HCT116 (cell line): ENCODE results near the gene PRCD. TPM values are rescaled to one million over a fixed set of nuclear protein-coding genes. Genes with fewer than 3 reads are reported as not detected.
"Not testable (repeated sequence)": the region's sequence is repeated elsewhere in the genome, so short reads cannot be mapped to it uniquely, and the experiment has no call there.

ENCODE experiments used
- ATAC-seq: fragments of 200-7000 bp; cut with Tn5 transposase; 2 replicates; pipeline ENCODE4 v1.9.1; 2020; ENCODE audit warnings: mild to moderate bottlenecking, moderate library complexity
- BruUV-seq: library from RNA; stranded (reverse); fragments of 400-500 nt; replicated peaks from 2 replicates; lab custom pipeline; 2021; lab: Mats Ljungman, UMichigan
- CTCF ChIA-PET: fragments of 300-600 bp; sonication (Branson Sonifier 250); formaldehyde crosslinking; loops from one replicate; lab custom pipeline; 2021; ENCODE audit warnings: antibody characterized with exemption; lab: Charles Lee
- POLR2A ChIA-PET: fragments of 300-600, 350-600 bp; sonication (Branson Sonifier 250); formaldehyde crosslinking; loops from one replicate; lab custom pipeline; 2021; ENCODE audit warnings: antibody characterized with exemption; lab: Charles Lee
- RAD21 ChIA-PET, 2 experiments: fragments of 300-600 bp; sonication (Branson Sonifier 250); formaldehyde crosslinking; loops; one replicate each; lab custom pipeline; 2023; ENCODE audit warnings: low total read pairs in 2 of 2; ENCODE audit not compliant: uncharacterized antibody in 2 of 2, unreplicated experiment in 2 of 2, low non-redundant PET in 1 of 2; lab: Charles Lee
- DNase-seq: peaks from one replicate; pipeline ENCODE4 v3.0.0-alpha.2; 2010; ENCODE audit warnings: low read depth, low spot score
- H2AFZ ChIP-seq: fragments of 200-600 bp; shearing (Covaris generic), sonication (generic); 2 replicates; pipeline ENCODE4 v1.6.1; 2017; ENCODE audit warnings: low read depth, mixed run types, mixed read lengths, antibody characterized with exemption, low read length; ENCODE audit not compliant: poor library complexity, severe bottlenecking
- H3K27ac ChIP-seq: 2 replicates; pipeline ENCODE4 v1.5.1; 2012; ENCODE audit warnings: low read depth, low read length
- H3K27me3 ChIP-seq: fragments of 200-600 bp; sonication (generic); 2 replicates; pipeline ENCODE4 v1.6.1; 2016; ENCODE audit warnings: mixed run types, low read length, mixed read lengths; ENCODE audit not compliant: insufficient read depth
- H3K36me3 ChIP-seq, 2 experiments: fragments of 200-500 bp in 1 of 2; fragments of 200-600 bp in 1 of 2; sonication (Bioruptor generic) in 1 of 2; sonication (generic) in 1 of 2; 2 replicates each; pipeline versions ENCODE4 v1.5.1 to v1.6.1; 2014 to 2016; ENCODE audit warnings: low read length in 2 of 2, inconsistent platforms in 1 of 2, mixed read lengths in 1 of 2, mixed run types in 1 of 2; ENCODE audit not compliant: insufficient read depth in 2 of 2, control insufficient read depth in 1 of 2
- H3K4me1 ChIP-seq, 2 experiments: fragments of 200-600 bp in 1 of 2; sonication (generic) in 1 of 2; 2 replicates each; pipeline versions ENCODE4 v1.5.1 to v1.6.1; 2012 to 2017; ENCODE audit warnings: low read length in 2 of 2, inconsistent platforms in 1 of 2, mild to moderate bottlenecking in 1 of 2, mixed read lengths in 1 of 2, mixed run types in 1 of 2, moderate library complexity in 1 of 2; ENCODE audit not compliant: insufficient read depth in 2 of 2, control insufficient read depth in 1 of 2
- H3K4me2 ChIP-seq: fragments of 200-600 bp; sonication (generic); 2 replicates; pipeline ENCODE4 v1.6.1; 2017; ENCODE audit warnings: mixed run types, low read length, mixed read lengths
- H3K4me3 ChIP-seq, 2 experiments: fragments of 200-600 bp in 1 of 2; sonication (generic) in 1 of 2; replicated peaks in 1 of 2; 2 replicates each; pipeline ENCODE4 v1.5.1; 2011 to 2016; ENCODE audit warnings: low read length in 2 of 2, control low read depth in 1 of 2, low read depth in 1 of 2, mild to moderate bottlenecking in 1 of 2, mixed read lengths in 1 of 2, mixed run types in 1 of 2
- H3K79me2 ChIP-seq: fragments of 200-600 bp; sonication (generic); 2 replicates; pipeline ENCODE4 v1.6.1; 2017; ENCODE audit warnings: mild to moderate bottlenecking, mixed run types, low read length, moderate library complexity, mixed read lengths; ENCODE audit not compliant: insufficient read depth
- H3K9ac ChIP-seq: fragments of 200-600 bp; sonication (generic); 2 replicates; pipeline ENCODE4 v1.6.1; 2016; ENCODE audit warnings: low read length, mixed read lengths
- H3K9me2 ChIP-seq: fragments of 200-600 bp; sonication (generic), shearing (Covaris generic); 2 replicates; pipeline ENCODE4 v1.6.1; 2017; ENCODE audit warnings: mixed run types, mild to moderate bottlenecking, moderate library complexity; ENCODE audit not compliant: insufficient read depth
- H3K9me3 ChIP-seq, 2 experiments: fragments of 200-500 bp in 1 of 2; fragments of 200-600 bp in 1 of 2; sonication (Bioruptor generic) in 1 of 2; sonication (generic) in 1 of 2; 2 replicates each; pipeline ENCODE4 v1.6.1; 2014 to 2017; ENCODE audit warnings: low read length in 2 of 2, mixed read lengths in 2 of 2, inconsistent platforms in 1 of 2, low read depth in 1 of 2, mild to moderate bottlenecking in 1 of 2, mixed run types in 1 of 2, moderate library complexity in 1 of 2; ENCODE audit not compliant: control insufficient read depth in 1 of 2, insufficient read depth in 1 of 2
- H4K20me1 ChIP-seq: fragments of 200-600 bp; sonication (generic), shearing (Covaris generic); 2 replicates; pipeline ENCODE4 v1.6.1; 2017; ENCODE audit warnings: mixed run types, mild to moderate bottlenecking, moderate library complexity; ENCODE audit not compliant: insufficient read depth
- RAD21 ChIP-seq: IDR thresholded peaks from 2 replicates; pipeline ENCODE4 v1.6.1; 2012; ENCODE audit warnings: low read depth, mild to moderate bottlenecking
- REST ChIP-seq: IDR thresholded peaks from 2 replicates; pipeline ENCODE4 v1.6.1; 2012; ENCODE audit warnings: low read depth
- SIN3A ChIP-seq: IDR thresholded peaks from 2 replicates; pipeline ENCODE4 v1.6.1; 2012; ENCODE audit warnings: low read depth
- TCF7L2 ChIP-seq: IDR thresholded peaks from 2 replicates; pipeline ENCODE4 v1.7.0; 2011; ENCODE audit warnings: borderline replicate concordance, inconsistent platforms; ENCODE audit not compliant: insufficient read depth, insufficient read length; ENCODE audit errors: extremely low read depth
- intact Hi-C: fragments of 100-400 bp; cut with micrococcal nuclease; formaldehyde crosslinking; loops from 2 replicates; pipeline ENCODE4 v1.10.0; 2022
- total RNA-seq: library from RNA; stranded (reverse); gene quantifications from one replicate; pipeline ENCODE4 v1.2.1, GENCODE V29; 2021; ENCODE audit not compliant: unreplicated experiment
- TF ChIP-seq, protein P1 (sequence below): IDR thresholded peaks from 2 replicates; pipeline ENCODE4 v1.6.1; 2011; ENCODE audit warnings: mild to moderate bottlenecking, low read length, moderate library complexity; ENCODE audit not compliant: insufficient replicate concordance; ENCODE audit errors: extremely low read depth
- TF ChIP-seq, protein P2 (sequence below), 3 experiments: fragments of 200-600 bp in 1 of 3; sonication (generic) in 1 of 3; IDR thresholded peaks in 2 of 3; conservative IDR thresholded peaks in 1 of 3; 2 replicates each; pipeline ENCODE4 v1.5.1; 2012 to 2017; ENCODE audit warnings: low read depth in 2 of 3, low read length in 2 of 3, antibody characterized with exemption in 1 of 3, borderline replicate concordance in 1 of 3, control low read depth in 1 of 3, mild to moderate bottlenecking in 1 of 3, mixed read lengths in 1 of 3, mixed run types in 1 of 3, moderate library complexity in 1 of 3; ENCODE audit not compliant: insufficient read depth in 1 of 3

Gene PRCD
- total RNA-seq, 1 experiment from 2014 or later, result not detected

DNA sequence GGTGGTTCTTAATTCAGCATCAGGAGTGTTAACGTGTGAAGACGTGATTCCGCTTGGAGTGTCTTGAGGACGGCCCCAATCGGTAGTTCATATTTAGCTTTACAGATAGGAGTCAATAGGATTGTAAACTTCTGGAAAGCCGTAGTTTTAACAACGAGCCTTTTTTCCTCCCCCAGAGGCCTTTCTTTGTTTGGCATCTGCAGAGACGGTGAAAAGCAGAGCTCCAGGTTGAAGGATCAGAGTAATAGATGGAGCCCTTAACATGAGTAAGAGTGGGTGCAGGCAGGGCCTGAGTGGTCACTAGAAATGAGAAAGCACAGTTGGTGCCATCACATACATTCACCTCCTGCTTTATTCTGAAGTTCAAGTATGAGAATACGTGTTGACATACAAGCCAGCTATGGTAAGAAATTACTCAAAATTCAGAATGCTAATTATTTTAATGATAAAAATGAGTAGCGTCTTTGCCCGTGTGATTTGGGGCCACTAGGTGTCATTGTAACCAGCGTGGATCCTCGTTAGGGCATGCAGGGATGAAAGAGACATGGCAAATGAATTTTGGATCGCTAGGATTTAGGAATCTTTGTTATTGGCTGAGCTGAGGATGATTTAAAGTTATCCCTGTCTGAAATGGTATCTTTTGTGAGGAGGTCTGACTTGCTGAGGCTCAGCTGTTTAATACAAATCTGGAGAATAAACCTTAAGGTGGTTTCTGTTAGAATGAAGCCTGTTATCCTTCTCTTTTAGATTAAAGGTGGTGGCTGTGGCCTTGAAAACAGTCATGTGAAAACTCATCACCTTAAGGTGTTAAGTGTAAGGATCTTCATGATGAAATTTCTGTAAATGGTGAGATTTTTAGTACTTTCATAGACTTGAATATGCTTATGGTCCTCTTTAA, 18.6 kb downstream of the PRCD start:
- Histone ChIP-seq H2AFZ (no peak overlapping the region), H3K36me3 (peaks cover 23 to 52% of the 10 kb centered on the region in 2 experiments), H3K79me2 (peaks cover 56% of the 10 kb centered on the region), H3K4me3 (peak overlapping the region; percentile 94 to 96), H3K9ac (peak overlapping the region; percentile 99), H3K27ac (peak overlapping the region; percentile 87), H3K9me3 (no peaks in the 10 kb centered on the region), H3K4me1 (peaks cover 12 to 41% of the 10 kb centered on the region in 2 experiments; a peak in 3 of 4 replicates), H3K27me3 (no peaks in the 10 kb centered on the region), H3K9me2 (no peaks in the 10 kb centered on the region), H3K4me2 (peak overlapping the region; percentile 87), H4K20me1 (peaks cover 29% of the 10 kb centered on the region; the same call in 1 of the 2 replicates)
- BruUV-seq, result no TSS peak
- ChIA-PET CTCF (interaction anchor here (1.5 to 3.9 kb wide), 10 partner anchors 9 to 123 kb away, joined by 3 to 31 read pairs (median 10); partner anchors contain the start of gene PRCD), POLR2A (interaction anchor here (0.5 to 4.0 kb wide), 13 partner anchors 9 to 154 kb away, joined by 3 to 26 read pairs (median 8); partner anchors contain the start of gene PRCD), RAD21 (interaction anchor here in 1 of 2 experiments (1.9 to 2.1 kb wide), 2 partner anchors 66 to 123 kb away, joined by 5 to 8 read pairs; no protein-coding TSS in a partner anchor)
- TF ChIP-seq REST (no peak), TCF7L2 (peak; percentile 22), RAD21 (peak; percentile 85), SIN3A (peak; percentile 52; the same call in 1 of the 2 replicates)
- TF ChIP-seq, protein P1, sequence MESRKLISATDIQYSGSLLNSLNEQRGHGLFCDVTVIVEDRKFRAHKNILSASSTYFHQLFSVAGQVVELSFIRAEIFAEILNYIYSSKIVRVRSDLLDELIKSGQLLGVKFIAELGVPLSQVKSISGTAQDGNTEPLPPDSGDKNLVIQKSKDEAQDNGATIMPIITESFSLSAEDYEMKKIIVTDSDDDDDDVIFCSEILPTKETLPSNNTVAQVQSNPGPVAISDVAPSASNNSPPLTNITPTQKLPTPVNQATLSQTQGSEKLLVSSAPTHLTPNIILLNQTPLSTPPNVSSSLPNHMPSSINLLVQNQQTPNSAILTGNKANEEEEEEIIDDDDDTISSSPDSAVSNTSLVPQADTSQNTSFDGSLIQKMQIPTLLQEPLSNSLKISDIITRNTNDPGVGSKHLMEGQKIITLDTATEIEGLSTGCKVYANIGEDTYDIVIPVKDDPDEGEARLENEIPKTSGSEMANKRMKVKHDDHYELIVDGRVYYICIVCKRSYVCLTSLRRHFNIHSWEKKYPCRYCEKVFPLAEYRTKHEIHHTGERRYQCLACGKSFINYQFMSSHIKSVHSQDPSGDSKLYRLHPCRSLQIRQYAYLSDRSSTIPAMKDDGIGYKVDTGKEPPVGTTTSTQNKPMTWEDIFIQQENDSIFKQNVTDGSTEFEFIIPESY, result no peak
- TF ChIP-seq, protein P2, sequence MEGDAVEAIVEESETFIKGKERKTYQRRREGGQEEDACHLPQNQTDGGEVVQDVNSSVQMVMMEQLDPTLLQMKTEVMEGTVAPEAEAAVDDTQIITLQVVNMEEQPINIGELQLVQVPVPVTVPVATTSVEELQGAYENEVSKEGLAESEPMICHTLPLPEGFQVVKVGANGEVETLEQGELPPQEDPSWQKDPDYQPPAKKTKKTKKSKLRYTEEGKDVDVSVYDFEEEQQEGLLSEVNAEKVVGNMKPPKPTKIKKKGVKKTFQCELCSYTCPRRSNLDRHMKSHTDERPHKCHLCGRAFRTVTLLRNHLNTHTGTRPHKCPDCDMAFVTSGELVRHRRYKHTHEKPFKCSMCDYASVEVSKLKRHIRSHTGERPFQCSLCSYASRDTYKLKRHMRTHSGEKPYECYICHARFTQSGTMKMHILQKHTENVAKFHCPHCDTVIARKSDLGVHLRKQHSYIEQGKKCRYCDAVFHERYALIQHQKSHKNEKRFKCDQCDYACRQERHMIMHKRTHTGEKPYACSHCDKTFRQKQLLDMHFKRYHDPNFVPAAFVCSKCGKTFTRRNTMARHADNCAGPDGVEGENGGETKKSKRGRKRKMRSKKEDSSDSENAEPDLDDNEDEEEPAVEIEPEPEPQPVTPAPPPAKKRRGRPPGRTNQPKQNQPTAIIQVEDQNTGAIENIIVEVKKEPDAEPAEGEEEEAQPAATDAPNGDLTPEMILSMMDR (IDR thresholded peaks at IDR 0.05 in 2 of 3, conservative IDR thresholded peaks at IDR 0.05 in 1 of 3; ENCODE audit: borderline replicate concordance in 1 of 3, insufficient read depth in 1 of 3, low read depth in 2 of 3, low read length in 2 of 3), result peak; percentile 64 to 88 (median 83)
- intact Hi-C loops, result loop anchor here (1.0 kb wide), 2 partner anchors 66 to 123 kb away; no protein-coding TSS in a partner anchor
- DNase-seq (no peak), ATAC-seq (peak; percentile 43)

- Histone ChIP-seq H3K36me3 (peaks cover 27 to 52% of the 10 kb centered on the region in 2 experiments), H3K9ac (peak overlapping the region; percentile 99; the same call in 1 of the 2 replicates), H3K4me1 (peaks cover 12 to 41% of the 10 kb centered on the region in 2 experiments; a peak in 3 of 4 replicates), H3K79me2 (peaks cover 58% of the 10 kb centered on the region), H4K20me1 (peaks cover 31% of the 10 kb centered on the region; the same call in 1 of the 2 replicates), H3K4me2 (peak overlapping the region; percentile 87), H3K4me3 (peak overlapping the region; percentile 94 to 96), H3K27ac (peak overlapping the region; percentile 87)
- RAD21 ChIA-PET, H2AFZ ChIP-seq, DNase-seq, H3K9me2 ChIP-seq, intact Hi-C loops, H3K27me3 ChIP-seq, H3K9me3 ChIP-seq, BruUV-seq, ATAC-seq: not testable (repeated sequence)
- ChIA-PET CTCF (interaction anchor here (1.7 to 3.9 kb wide), 3 partner anchors 54 to 122 kb away, joined by 5 to 31 read pairs (median 21); no protein-coding TSS in a partner anchor), POLR2A (interaction anchor here (1.7 to 4.0 kb wide), 3 partner anchors 19 to 65 kb away, joined by 5 to 23 read pairs (median 8); partner anchors contain the start of gene PRCD)
Observed at GRCh38 chr17:76559460-76559859, 19.6 kb downstream of the PRCD start.
